ENCODE measurements around the gene FBXW7.

Gene FBXW7

DNA sequence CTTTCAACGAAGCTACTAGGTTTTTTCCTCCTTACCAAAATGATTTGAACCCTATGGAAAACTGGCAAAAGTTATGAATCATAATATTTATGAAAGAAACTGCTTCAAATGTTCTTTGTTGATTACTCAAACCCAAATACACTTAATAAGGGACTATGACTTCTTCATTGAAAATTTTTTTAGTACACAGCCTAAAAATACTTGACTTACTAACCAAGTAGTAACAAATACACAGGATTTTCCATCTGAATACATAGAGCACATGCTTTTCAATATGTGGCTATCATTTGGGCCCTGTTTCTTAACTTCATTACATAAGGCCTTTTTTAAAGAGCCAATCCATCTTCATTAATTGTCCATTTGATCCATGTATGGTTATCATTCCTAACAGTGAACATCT lies 171.5 kb downstream of the FBXW7 start:
- DNase-seq = no peak

DNA sequence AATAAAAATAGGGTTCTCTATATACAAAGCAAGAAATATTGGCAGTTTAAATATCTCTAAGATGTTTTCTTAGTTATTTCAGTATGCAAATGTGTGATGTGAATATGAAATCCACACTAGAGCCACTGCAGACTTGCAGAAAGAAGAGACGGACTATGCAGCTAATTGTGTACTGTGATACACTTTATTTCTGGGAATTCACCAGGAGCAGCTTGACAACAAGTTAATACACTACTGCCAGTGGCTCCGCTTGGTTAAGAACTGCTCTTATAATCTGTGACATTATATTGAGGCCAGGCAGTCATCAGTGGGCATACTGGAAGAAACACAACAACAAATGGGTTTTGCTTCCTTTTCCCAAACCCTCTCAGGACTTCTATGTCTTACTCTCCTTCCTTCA lies 172.0 kb downstream of the FBXW7 start:
- DNase-seq = no peak

DNA sequence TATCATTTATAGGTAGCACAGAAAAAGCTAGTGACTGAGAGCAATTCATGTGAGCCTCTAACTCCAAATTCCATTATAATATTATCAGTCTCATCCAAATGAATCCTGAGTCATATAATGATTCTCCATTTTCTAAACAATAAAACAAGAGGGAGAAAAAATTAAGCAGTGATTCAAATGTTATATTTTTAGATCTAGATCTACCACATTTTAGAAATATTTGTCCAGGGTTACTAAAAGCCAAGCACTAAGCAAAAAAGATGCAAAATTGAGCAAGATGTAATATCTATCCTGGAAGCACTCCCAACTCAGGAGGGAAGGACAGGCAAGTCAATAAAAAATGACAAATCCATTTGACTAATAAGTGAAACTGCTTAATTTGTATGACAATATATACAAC lies 172.8 kb downstream of the FBXW7 start:
- no peak for DNase-seq

DNA sequence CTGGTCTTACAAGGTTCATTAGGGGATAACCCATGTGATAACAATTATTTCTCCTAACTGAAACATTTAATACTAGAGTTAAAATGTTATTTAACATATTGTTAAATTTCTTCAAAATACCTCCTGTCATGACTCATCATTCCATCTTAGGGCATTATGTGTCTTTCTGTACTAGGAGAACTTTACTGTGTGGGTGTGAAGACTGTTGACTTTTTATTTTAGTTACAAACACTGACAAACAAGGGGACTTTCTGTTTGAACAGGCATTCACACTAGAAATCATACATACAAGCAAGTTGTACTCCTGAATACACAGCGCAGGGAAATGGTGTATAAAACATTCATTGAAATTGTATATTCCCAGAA lies 175.9 kb downstream of the FBXW7 start:
- DNase-seq = no peak

DNA sequence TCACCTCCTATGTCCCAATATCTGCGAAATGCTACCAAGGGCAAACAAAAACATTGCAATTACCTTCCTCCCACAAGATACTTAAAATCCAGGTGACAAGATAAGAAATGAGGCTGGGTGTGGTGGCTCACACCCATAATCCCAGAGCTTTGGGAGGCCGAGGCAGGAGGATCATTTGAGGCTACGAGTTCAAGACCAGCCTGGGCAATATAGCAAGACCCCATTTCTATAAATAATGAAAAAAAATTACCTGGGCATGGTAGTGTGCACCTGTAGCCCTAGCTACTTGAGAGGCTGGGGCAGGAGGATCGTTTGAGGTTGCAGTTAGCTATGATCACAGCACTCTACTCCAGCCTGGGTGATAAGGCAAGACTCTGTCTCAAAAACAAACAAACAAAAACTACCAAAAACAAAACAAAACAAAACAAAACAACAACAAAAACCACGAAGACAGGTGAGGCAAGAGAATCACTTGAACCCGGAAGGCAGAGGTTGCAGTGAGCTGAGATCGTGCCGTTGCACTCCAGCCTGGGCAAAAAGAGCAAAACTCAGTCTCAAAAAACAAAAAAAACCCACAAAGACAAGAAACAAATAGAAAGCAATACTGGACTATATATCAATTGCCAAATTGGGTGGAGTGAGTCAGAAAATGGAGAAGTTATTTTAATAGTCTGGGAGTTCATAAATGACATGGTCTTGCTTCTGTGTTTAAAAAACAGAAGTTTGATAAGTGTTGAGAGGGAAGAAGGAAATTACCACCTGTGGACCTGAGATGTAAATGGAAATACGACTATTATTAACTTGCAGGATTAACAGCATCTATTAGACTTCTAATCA lies 176.5 kb downstream of the FBXW7 start:
- no peak for DNase-seq

DNA sequence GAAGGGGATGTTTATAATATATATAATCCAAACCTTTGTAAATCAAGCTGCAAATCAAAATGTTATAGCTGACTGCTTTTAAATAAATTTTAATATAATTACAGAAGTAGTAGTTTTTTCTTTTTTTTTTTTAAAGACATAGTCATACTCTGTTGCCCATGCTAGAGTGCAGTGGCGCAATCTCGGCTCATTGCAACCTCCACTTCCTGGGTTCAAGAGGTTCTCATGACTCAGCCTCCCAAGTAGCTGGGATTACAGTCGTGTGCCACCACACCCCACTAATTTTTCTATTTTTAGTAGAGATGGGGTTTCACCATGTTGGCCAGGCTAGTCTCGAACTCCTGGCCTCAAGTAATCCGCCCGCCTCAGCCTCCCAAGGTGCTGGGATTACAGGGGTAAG lies 178.7 kb downstream of the FBXW7 start:
- no peak for DNase-seq

DNA sequence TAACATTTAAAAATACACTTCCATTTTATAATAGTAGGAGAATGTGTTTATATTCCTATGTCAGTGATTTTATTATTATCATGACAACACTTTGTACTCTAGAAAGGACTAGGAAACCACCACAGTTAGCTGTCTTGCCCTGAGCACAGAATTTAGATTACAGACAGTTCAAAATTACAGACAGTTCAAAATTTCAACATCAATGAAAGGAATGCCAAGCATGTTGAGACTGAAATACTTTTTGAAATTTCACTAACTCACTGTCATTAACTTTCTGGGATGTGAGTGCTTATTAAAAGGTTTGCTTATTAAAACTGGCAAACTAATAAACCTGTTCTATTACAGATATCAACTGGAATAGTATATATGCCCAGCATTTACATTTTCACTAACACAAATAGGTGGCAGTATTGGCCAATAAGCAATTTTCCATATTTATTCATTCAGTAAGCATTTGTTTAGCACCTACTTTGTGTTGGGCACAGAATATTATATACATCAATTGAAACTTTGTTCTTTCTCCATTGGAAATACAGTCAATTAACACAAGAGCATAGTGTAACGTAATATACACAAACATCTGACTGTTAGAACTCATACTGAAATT lies 179.4 kb downstream of the FBXW7 start:
- no peak for DNase-seq

DNA sequence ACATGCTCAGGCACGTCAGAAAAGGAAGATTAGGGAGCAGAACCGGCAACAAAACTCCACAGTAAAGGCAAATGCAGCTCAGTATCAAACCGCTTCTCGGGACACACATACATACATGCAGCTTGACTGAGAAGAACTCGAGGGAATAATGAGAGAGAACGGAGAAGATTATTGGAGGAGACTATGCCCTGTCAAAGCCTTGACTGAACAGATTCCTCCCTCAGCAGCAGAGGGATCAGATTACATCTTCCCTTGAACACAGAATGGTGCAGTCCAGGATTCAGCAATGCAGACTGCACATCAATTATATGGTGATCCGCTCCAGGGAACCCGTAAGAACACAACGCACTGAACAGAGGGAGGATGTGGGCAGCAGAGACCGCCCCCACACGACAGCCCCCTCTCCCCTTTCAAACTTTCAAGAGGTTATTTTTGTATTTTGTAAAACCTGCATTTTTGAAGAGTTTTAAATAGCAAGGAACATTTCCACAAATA lies 183.2 kb downstream of the FBXW7 start:
- peak; percentile 94 for DNase-seq

DNA sequence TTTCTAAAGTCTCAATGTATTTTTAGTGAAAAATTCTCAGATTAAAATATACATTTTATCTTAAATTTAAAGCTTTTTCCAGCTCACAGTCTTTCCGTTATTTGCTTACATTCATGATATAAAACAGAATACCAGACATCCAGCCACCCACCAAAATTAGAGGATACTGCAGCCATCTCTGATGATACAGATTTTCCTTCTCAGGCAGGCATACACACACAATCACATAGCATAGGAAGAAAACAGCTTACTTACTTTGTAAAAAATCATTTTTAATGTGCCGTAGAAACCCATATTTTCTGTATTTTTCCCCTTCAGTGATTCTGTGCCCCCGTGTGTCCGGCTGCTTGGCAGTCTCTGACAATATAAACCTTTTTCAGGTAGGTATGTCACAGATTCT lies 183.7 kb downstream of the FBXW7 start:
- DNase-seq = no peak

DNA sequence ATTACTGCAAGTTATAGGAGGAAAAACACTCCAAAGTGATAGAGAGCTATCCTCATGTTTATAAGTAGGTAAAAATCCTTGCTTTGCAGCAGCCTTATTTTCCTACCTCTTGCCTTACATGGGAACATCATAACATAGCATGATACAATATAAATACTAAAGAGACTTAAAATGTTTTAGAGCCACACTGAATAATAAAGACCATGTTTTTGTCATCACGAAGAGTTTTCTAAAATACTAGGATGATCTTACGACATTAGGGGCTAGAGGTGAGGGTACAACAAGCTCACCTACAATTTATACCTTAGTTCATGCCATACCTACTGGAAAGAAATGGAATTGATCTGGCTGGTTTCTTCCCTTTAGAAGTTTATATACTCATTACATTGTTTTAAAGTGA lies 184.8 kb downstream of the FBXW7 start:
- DNase-seq = no peak

DNA sequence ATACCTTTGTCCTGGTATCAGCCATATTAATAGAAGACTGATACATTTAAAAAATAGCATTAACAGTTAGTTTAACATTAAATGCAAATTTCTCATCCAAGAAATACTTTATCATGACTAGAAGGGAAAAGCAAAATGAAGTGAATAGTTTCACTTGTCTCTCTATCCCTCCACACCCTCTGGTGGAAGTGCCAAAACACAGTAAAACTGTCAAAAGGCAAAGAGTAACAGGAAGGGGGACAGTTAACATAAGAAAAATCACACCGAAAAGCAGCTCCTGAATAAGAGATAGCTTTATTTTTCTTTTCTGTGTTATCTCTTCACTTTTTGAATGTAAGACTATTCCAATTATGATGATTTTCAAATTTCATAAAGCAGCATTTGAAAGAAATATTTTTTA lies 187.2 kb downstream of the FBXW7 start:
- DNase-seq = peak; percentile 51

DNA sequence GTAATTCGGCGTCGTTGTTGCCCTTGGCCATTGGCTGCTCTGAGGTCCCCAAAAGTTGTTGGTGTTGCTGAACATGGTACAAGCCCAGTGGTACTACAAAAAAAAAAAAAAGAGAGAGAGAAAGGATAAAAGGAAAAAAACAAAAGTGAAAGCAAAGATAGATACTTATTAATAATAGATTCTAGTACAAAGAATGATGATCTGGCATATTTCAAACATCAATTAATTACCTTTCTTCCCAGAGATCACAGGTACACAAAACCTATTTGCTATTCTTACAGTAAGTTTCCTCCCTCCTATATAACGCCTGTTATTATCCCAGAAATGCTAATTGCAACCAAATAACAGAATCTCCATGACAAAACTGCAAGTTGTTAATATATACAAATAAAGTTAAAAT lies 188.9 kb downstream of the FBXW7 start:
- DNase-seq = no peak

DNA sequence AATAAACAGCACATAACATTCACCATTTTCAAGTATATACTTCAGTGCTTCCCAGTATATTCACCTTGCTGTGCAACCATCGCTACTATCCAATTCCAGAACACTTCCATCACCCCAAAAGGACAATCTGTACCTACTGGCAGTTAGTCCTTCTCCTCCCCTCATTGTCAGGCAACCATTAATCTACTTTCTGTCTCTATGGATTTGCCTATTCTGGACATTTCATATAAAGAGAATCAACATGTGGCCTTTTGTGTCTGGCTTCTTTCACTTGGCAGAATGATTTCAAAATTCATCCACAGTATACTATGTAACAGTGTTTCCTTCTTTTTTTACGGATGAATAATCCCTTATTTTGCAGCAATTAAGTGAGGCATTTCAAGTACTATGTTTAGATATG lies 189.4 kb downstream of the FBXW7 start:
- DNase-seq = no peak

DNA sequence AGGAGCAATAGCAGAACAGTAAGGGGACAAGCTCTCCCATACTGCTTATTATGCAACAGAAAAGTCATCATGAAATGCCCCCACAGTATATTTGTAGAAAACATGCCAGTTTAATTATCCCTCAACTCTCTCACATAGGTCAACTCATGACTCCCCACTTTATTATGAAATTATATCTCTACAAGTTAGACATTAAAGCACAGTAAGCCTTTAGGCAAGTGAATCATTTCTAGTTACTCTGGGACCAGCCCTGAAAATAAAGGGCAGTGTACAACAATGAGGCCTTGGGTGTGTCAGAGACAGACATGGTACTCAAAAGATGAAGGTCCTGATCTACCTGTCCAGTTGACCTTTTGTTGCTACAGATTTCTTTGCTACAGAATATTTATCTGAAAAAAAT lies 191.9 kb downstream of the FBXW7 start:
- DNase-seq = no peak

DNA sequence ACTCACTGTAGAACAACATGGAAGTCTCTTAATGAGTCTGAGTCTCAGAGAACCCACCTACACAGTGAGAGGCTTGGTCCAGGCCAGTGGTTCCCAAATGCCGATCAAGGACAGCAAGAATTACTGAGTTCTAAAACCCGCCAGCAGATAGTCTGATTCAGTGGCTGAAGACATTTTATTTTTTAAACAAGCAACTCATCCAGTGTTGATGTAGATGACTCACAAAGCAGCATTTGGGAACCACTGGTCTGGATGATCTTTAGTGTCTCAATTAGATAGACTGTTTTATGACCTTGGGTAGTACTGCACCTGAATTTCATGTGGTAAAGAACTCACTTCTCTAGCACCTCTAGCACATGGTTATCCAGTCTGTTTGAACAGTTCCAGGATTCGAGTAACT lies 193.6 kb downstream of the FBXW7 start:
- no peak for DNase-seq

DNA sequence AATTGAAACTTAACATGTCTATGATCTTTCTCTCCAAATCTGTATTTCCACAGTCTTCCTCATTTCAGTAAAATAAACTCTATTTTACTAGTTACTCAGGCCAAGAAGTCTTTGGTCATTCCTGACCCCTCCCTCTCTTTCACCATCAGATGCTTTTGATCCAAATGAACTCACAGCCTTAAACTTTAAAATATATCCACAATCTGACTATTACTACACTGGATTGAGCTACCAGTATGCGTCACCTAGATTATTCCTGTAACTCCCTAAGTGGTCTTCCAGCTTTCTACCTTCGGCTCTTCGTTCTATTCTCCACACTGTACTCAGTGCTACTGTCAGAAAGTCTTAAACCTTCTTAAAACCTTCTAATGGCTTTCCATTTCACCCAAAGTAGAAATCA lies 195.1 kb downstream of the FBXW7 start:
- DNase-seq = no peak

DNA sequence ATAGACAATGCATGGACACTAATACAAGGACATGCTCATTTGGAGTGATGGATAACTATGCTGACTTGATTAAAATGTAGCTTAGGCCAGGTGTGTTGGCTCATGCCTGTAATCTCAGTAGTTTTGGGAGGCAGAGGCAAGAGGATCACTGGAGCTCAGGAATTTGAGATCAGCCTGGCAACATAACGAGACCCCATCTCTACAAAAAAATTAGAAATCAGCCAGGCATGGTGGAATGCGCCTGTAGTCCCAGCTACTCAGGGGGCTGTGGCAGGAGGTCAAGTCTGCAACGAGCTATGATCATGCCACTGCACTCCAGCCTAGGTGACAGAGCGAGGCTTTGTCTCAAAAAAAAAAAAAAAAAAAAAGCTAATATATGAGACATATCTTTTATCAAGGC lies 196.3 kb downstream of the FBXW7 start:
- DNase-seq = no peak

DNA sequence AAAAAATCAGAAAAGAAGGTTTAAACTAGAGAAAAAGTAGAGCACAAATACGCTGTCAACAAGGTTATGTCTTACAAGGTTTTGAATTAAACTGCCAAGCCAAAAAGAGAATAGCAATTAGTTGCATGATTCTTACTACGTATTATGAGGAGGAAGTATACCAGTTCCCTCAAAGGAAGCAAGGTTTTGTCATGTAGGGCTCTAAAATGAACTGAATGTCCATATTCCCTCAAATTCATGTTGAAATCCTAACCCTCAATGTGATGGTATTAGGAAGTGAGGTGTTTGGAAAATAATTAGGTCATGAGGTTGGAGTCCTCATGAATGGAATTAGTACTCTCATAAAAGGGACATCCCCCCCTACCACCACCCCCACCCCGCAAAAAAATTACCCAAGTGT lies 201.0 kb downstream of the FBXW7 start:
- DNase-seq = no peak

DNA sequence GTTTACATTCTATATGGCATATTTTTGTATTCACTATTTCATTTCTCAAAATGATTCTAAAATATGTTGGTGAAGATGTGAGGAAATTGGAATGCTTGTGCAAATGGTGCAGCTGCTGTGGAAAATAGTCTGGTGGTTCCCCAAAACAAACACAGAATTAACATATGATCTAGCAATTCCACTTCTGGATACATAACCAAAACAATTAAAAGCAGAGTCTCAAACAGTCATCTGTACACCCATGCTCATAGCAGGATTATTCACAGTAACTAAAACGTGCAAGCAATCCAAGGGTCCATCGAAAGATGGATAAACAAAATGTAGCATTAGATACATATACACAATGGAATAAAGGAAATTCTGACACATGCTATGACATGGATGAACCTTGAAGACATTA lies 204.8 kb downstream of the FBXW7 start:
- DNase-seq = no peak

DNA sequence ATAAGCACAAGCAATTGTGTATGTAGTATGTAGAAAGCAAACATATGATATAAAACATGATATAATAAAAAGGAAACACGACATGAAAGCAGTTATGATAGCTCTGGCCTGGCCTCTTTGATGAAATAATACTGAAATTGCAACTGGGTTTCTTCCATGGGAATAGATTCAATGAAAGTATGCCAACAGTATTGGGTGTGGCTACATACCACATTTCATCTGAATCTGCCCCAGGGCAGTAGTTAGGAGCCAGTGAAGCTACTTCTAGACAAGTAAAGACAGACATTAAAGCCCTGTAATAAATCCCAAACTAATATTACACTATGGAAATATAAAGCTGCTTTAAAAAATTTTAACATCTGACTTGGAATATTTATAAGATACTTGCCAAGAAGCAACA lies 207.3 kb downstream of the FBXW7 start:
- no peak for DNase-seq

DNA sequence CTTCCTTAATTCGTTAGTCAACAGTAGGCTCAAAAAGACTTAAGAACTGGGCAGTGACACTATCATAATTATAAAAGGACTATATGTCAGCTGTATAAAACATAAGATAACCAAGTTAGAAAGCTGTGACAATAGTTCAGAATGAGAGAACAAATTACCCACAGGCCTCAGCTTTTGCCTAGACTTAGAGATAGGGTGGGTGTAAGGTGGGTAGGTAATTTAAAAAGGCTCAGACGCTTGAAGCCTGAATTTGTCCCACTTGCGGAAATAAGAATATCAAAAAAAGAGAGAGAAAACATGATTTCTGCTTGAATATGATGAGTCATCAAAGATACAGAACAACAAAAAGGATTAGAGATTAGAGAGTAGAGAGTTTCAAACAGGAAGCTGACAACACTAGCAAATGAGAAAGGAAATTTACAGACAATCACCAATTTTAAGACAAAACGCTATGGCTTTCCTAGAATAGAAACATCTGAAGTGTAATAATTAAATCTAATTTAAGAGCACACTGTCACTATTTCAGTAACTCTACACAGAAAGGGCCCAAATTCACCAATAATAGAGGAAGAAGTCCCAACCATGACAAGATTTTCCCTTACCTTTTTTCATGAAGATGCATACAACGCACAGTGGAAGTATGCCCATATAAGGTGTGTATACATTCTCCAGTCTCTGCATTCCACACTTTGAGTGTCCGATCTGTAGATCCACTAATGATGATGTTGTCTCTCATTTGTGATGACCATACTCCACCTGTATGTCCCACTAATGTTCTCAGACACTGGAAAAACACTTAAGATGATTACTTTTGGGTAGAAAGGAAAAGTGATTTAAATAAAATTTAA lies 208.1 kb downstream of the FBXW7 start:
- no peak for DNase-seq

DNA sequence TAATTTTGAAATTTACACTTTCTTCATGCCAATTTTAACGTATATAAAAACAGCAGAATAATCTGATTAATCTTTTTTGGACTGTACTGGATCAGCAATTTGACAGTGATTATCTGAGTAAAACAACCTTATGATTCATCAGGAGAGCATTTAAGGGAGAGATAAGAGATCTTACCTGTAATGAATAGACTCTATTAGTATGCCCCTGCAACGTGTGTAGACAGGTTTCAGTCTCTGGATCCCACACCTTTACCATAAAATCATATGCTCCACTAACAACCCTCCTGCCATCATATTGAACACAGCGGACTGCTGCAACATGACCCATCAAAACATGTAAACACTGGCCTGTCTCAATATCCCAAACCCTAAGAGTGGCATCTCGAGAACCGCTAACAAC lies 210.1 kb downstream of the FBXW7 start:
- DNase-seq = peak; percentile 43

DNA sequence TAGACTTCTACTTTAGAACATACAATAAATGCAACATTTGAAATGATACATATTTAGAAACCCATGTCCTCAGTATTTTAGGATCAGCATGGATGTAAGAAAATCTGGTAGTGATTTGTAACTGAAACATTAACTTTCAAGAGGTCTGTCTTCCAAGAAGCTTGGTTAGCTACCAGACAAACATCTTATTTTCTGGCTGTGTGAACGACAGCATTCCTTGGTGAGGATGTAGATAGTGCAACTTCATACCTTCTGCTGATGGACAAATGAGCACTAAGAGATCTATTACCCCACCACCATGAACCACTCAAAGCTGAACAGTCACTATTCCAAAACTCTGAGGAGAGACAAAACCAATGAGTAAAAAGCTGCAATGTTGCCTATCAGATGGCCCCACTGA lies 212.7 kb downstream of the FBXW7 start:
- no peak for DNase-seq

DNA sequence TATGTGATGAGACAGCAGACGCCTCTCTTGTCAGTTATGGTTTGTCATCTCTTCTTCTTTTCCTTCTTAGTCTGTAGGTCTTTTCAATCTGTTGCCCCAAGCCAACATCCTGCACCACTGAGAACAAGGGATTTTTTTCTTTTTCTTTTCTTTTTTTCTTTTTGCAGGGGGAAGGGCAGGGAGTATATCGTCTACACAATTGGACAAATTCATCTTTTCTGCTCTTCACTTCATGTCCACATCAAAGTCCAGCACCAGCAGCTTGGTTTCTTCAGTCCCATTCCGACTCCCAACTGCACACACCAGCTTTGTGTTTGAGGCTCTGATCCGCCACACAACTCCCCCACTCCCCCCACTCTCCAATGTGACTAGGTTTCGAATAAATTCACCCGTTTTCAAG lies 213.2 kb downstream of the FBXW7 start:
- no peak for DNase-seq

Data from NCI-H146 (cell line).